ENCODE data around the gene CENPN.

The CENPN gene, protein sequence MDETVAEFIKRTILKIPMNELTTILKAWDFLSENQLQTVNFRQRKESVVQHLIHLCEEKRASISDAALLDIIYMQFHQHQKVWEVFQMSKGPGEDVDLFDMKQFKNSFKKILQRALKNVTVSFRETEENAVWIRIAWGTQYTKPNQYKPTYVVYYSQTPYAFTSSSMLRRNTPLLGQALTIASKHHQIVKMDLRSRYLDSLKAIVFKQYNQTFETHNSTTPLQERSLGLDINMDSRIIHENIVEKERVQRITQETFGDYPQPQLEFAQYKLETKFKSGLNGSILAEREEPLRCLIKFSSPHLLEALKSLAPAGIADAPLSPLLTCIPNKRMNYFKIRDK

DNA sequence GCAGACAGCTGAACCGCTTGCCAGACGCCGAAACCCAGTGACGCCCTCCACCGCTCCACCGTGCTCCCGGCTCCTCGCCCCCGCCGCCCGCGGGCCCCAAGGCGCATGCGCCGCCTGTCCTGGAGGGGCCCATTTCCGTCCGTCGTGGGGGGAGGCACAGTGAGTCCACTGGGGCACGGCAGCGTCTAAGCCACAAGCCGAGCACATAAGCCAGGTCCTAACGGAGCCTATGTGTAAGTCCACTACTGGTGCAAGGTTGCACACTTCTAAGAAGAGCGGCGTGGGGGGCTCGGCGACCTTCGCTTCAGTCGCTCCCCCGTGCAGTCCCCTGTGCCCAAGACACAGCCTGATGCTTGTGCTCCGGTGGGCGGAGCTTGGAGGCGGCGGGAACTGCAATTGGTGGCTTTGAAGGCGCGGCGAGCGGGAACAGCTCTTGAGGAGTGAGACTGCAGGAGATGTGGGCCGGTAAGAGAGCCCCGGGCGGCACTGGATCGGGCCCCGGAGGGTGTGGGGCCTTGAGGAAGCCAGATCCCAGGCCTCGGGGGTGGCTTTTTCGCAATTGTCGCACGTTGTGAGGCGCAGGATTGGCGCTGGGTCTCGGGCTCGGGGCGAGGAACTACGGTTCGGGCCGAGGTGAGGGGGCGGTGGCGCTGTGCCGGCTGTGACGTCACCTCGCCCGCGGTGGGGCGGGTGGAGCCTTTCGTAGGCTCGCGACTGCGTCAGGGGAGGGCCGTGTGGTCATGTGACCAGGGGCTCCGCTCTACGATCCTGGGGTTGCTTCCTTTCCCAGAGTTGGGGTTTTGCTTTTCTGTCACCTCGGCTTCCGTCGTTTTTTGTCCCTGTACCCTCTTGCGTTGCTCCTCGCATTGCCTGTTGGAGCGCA is at the start of gene CENPN, which contains the start of gene CMC2:
Gene CENPN (plus strand): TSS at position 402 of the 883 bp plus-strand sequence. CDS start 4,726 bp downstream, outside the sequence.
Gene CMC2 (minus strand): TSS at position 73 of the 883 bp plus-strand sequence. CDS start 9,491 bp downstream, outside the sequence.
- DNase-seq (ENCODE audit: low read depth): peak; percentile 99
- H3K4me1 ChIP-seq (ENCODE audit: control insufficient read depth, insufficient read depth, low read length): peaks cover 31% of the 10 kb centered on the region
- no peaks in the 10 kb centered on the region for H3K9me3 ChIP-seq (ENCODE audit: control insufficient read depth, low read length)
- H3K27me3 ChIP-seq (replicated peaks; ENCODE audit: control insufficient read depth, insufficient read depth, low read length): no peaks in the 10 kb centered on the region
- H3K9ac ChIP-seq (ENCODE audit: low read length): peak within 1 kb of the TSS; percentile 100
- peak within 1 kb of the TSS; percentile 94 for H3K4me3 ChIP-seq (ENCODE audit: low read length)
- peaks cover 2% of the 10 kb centered on the region for H3K36me3 ChIP-seq (ENCODE audit: control insufficient read depth, insufficient read depth, low read length, severe bottlenecking)

DNA sequence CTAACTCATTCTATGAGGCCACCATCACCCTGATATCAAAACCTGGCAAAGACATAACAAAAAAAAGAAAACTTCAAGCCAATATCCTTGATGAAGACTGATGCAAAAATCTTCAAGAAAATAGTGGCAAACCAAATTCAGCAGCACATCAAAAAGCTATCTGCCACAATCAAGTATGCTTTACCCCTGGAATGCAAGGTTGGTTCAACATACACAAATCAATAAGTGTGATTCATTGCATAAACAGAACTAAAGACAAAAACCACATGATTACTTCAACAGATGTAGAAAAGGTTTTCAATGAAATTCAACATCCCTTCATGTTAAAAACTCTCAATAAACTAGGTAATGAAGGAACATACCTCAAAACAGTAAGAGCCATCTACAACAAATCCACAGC is 48.7 kb upstream of the CENPN start:
- DNase-seq (ENCODE audit: low read depth): no peak
- Histone ChIP-seq H3K4me3 (ENCODE audit: low read length) (no peak overlapping the region), H3K4me1 (ENCODE audit: control insufficient read depth, insufficient read depth, low read length) (no peaks in the 10 kb centered on the region), H3K9me3 (ENCODE audit: control insufficient read depth, low read length) (peaks cover 36% of the 10 kb centered on the region), H3K9ac (ENCODE audit: low read length) (no peak overlapping the region), H3K27me3 (replicated peaks; ENCODE audit: control insufficient read depth, insufficient read depth, low read length) (no peaks in the 10 kb centered on the region), H3K36me3 (ENCODE audit: control insufficient read depth, insufficient read depth, low read length, severe bottlenecking) (no peaks in the 10 kb centered on the region)

GRCh38 chr16:80962879-80963278 is 44.1 kb upstream of the CENPN start:
- no peak overlapping the region for H3K4me3 ChIP-seq (ENCODE audit: low read length)
- no peak for DNase-seq (ENCODE audit: low read depth)

GRCh38 chr16:80964351-80964750 is 42.7 kb upstream of the CENPN start:
- no peak for DNase-seq (ENCODE audit: low read depth)
- H3K4me1 ChIP-seq (ENCODE audit: control insufficient read depth, insufficient read depth, low read length): no peaks in the 10 kb centered on the region
- no peaks in the 10 kb centered on the region for H3K36me3 ChIP-seq (ENCODE audit: control insufficient read depth, insufficient read depth, low read length, severe bottlenecking)
- H3K9me3 ChIP-seq (ENCODE audit: control insufficient read depth, low read length): peaks cover 11% of the 10 kb centered on the region
- H3K4me3 ChIP-seq (ENCODE audit: low read length): no peak overlapping the region
- H3K27me3 ChIP-seq (replicated peaks; ENCODE audit: control insufficient read depth, insufficient read depth, low read length): no peaks in the 10 kb centered on the region
- no peak overlapping the region for H3K9ac ChIP-seq (ENCODE audit: low read length)

More at GRCh38 chr16:80962879-80963278, 44.1 kb upstream of the CENPN start:
- H3K9ac ChIP-seq (ENCODE audit: low read length): no peak overlapping the region
- H3K4me1 ChIP-seq (ENCODE audit: control insufficient read depth, insufficient read depth, low read length): no peaks in the 10 kb centered on the region
- H3K27me3 ChIP-seq (replicated peaks; ENCODE audit: control insufficient read depth, insufficient read depth, low read length): no peaks in the 10 kb centered on the region
- H3K9me3 ChIP-seq (ENCODE audit: control insufficient read depth, low read length): peaks cover 25% of the 10 kb centered on the region
- H3K36me3 ChIP-seq (ENCODE audit: control insufficient read depth, insufficient read depth, low read length, severe bottlenecking): no peaks in the 10 kb centered on the region

DNA sequence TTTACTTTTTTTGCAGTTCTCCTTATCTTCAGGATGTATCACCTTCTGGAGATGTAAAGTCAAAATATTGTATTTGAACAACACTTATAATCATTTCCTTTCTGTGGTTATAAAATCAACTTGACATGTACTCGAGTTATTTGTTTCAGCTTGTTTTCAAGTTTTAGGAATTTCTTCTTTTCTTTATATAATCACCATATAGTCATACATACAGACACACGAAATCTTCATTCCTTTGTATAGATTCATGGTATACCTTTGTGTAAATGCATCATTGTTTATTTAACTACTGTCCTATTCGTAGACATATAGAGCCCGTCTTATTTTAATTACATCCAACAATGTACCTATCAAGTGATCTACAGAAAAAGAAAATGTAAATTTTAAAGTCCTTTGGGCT is 40.4 kb upstream of the CENPN start:
- no peaks in the 10 kb centered on the region for H3K4me1 ChIP-seq (ENCODE audit: control insufficient read depth, insufficient read depth, low read length)
- no peak overlapping the region for H3K4me3 ChIP-seq (ENCODE audit: low read length)
- DNase-seq (ENCODE audit: low read depth): no peak
- H3K9me3 ChIP-seq (ENCODE audit: control insufficient read depth, low read length): no peaks in the 10 kb centered on the region
- H3K27me3 ChIP-seq (replicated peaks; ENCODE audit: control insufficient read depth, insufficient read depth, low read length): no peaks in the 10 kb centered on the region
- H3K9ac ChIP-seq (ENCODE audit: low read length): no peak overlapping the region
- H3K36me3 ChIP-seq (ENCODE audit: control insufficient read depth, insufficient read depth, low read length, severe bottlenecking): no peaks in the 10 kb centered on the region

DNA sequence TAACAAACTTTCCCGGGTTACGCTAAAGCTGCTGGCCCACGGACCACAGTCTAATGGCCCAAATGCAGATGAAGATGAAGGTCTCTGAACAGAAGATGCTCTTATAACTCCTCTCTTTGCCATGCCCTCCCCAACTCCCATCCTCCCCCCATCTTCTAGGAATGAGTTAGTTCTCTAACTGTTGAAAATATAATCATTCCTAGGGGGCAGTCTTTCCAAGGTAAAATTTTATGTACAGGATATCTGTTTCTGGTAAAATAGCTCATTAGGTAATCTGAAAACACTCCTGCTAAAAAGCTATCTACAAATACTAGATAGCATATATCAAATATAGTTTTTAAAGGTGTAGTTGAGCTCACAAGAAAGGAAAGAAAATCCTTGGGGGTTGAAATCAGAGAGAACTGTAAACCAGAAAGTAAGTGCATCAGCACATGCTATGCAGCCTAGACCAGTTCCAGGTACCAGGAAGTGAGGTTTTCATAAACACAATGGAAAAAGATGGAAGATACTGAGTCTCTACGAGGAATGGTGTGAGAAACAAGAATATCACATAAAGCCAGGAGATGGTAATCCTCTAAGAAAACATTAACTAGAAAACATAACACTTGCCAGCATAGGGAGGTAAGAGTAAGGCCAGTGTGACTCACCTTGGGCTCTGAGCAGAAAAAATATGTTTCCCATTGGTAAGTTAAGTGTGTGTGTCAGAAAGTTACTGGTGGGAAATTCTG is 38.5 kb upstream of the CENPN start:
- H3K4me3 ChIP-seq (ENCODE audit: low read length): no peak overlapping the region
- H3K9ac ChIP-seq (ENCODE audit: low read length): no peak overlapping the region
- DNase-seq (ENCODE audit: low read depth): no peak
- H3K9me3 ChIP-seq (ENCODE audit: control insufficient read depth, low read length): no peaks in the 10 kb centered on the region
- no peaks in the 10 kb centered on the region for H3K27me3 ChIP-seq (replicated peaks; ENCODE audit: control insufficient read depth, insufficient read depth, low read length)
- H3K4me1 ChIP-seq (ENCODE audit: control insufficient read depth, insufficient read depth, low read length): no peaks in the 10 kb centered on the region
- H3K36me3 ChIP-seq (ENCODE audit: control insufficient read depth, insufficient read depth, low read length, severe bottlenecking): no peaks in the 10 kb centered on the region

DNA sequence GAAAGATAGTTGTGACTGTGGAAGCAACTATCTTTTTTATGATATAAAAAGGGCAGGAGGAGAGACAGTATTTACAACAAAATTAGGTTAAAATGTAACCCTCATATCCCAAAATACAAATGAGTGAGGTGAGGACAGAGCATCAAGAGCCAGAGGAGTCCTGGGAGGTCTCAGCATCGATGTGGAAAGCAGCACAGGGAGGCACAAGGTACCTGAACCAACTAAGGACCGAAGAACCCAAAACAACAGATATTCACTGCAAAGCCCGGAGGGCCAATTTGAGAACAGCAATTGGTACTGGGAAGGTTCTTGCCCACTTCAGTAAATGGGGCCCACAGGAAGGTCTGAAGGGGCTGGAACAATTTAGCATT is 37.9 kb upstream of the CENPN start:
- no peaks in the 10 kb centered on the region for H3K36me3 ChIP-seq (ENCODE audit: control insufficient read depth, insufficient read depth, low read length, severe bottlenecking)
- H3K9ac ChIP-seq (ENCODE audit: low read length): no peak overlapping the region
- H3K4me1 ChIP-seq (ENCODE audit: control insufficient read depth, insufficient read depth, low read length): no peaks in the 10 kb centered on the region
- no peaks in the 10 kb centered on the region for H3K27me3 ChIP-seq (replicated peaks; ENCODE audit: control insufficient read depth, insufficient read depth, low read length)
- no peaks in the 10 kb centered on the region for H3K9me3 ChIP-seq (ENCODE audit: control insufficient read depth, low read length)
- DNase-seq (ENCODE audit: low read depth): no peak
- H3K4me3 ChIP-seq (ENCODE audit: low read length): no peak overlapping the region

- Histone ChIP-seq H3K4me1 (ENCODE audit: control insufficient read depth, insufficient read depth, low read length) (no peaks in the 10 kb centered on the region), H3K9me3 (ENCODE audit: control insufficient read depth, low read length) (no peaks in the 10 kb centered on the region), H3K9ac (ENCODE audit: low read length) (no peak overlapping the region), H3K27me3 (replicated peaks; ENCODE audit: control insufficient read depth, insufficient read depth, low read length) (no peaks in the 10 kb centered on the region), H3K4me3 (ENCODE audit: low read length) (no peak overlapping the region), H3K36me3 (ENCODE audit: control insufficient read depth, insufficient read depth, low read length, severe bottlenecking) (peaks cover 10% of the 10 kb centered on the region)
- no peak for DNase-seq (ENCODE audit: low read depth)
Observed at GRCh38 chr16:80971819-80972218, 35.2 kb upstream of the CENPN start.

- Histone ChIP-seq H3K9ac (ENCODE audit: low read length) (no peak overlapping the region), H3K4me3 (ENCODE audit: low read length) (no peak overlapping the region), H3K4me1 (ENCODE audit: control insufficient read depth, insufficient read depth, low read length) (no peaks in the 10 kb centered on the region), H3K9me3 (ENCODE audit: control insufficient read depth, low read length) (no peaks in the 10 kb centered on the region), H3K36me3 (ENCODE audit: control insufficient read depth, insufficient read depth, low read length, severe bottlenecking) (peaks cover 10% of the 10 kb centered on the region), H3K27me3 (replicated peaks; ENCODE audit: control insufficient read depth, insufficient read depth, low read length) (no peaks in the 10 kb centered on the region)
- DNase-seq (ENCODE audit: low read depth): no peak
Observed at GRCh38 chr16:80972611-80973010, 34.4 kb upstream of the CENPN start.

DNA sequence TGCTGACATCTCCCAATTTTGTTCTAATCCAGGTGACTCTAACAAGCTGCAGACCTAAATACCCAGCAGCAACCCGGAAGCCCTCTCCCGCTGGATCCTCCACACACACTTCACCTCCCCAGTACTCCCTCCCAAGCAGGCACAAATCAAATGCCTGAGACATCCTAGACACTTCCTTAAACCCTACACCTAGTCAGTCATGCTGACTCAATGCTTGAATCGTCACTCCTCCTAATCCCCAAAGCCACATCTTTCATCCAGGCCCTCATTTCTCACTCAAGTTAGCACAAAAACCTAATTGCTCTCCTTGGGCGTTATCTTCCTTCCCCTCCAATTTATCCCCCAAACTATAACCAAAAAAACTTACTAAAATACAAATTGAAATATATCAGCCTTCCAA is 33.0 kb upstream of the CENPN start:
- Histone ChIP-seq H3K4me3 (ENCODE audit: low read length) (no peak overlapping the region), H3K9me3 (ENCODE audit: control insufficient read depth, low read length) (no peaks in the 10 kb centered on the region), H3K4me1 (ENCODE audit: control insufficient read depth, insufficient read depth, low read length) (no peaks in the 10 kb centered on the region), H3K36me3 (ENCODE audit: control insufficient read depth, insufficient read depth, low read length, severe bottlenecking) (peaks cover 10% of the 10 kb centered on the region), H3K9ac (ENCODE audit: low read length) (no peak overlapping the region), H3K27me3 (replicated peaks; ENCODE audit: control insufficient read depth, insufficient read depth, low read length) (no peaks in the 10 kb centered on the region)
- DNase-seq (ENCODE audit: low read depth): no peak

Measured in adipocyte (in vitro differentiated cells).